ENCODE measurements around the gene TIPIN. TPM values are rescaled to one million over a fixed set of nuclear protein-coding genes. Genes with fewer than 3 reads are reported as not detected.
"Not testable (repeated sequence)": the region's sequence is repeated elsewhere in the genome, so short reads cannot be mapped to it uniquely, and the experiment has no call there.

TIPIN gene
- total RNA-seq, 1 experiment from 2014 or later, result 24.0 TPM

- in situ Hi-C loops (cut with HindIII; ENCODE audit: low pct_unique_long_range_greater_than_20kb, low sequenced_read_pairs), result no loop called here
- DNase-seq (ENCODE audit: low read depth, low spot score), result no peak
These were observed 31.5 kb upstream of the TIPIN start for GRCh38 chr15:66388043-66388363.

- peak; percentile 32 for DNase-seq (ENCODE audit: low read depth, low spot score)
- in situ Hi-C loops (cut with HindIII; ENCODE audit: low pct_unique_long_range_greater_than_20kb, low sequenced_read_pairs), result no loop called here
These were observed 30.9 kb upstream of the TIPIN start for GRCh38 chr15:66387163-66388042.

GRCh38 chr15:66386204-66387123 lies 30.0 kb upstream of the TIPIN start, which contains the start of gene MAP2K1:
MAP2K1 (plus strand) TSS chr15:66386912; CDS start chr15:66387348, 436 bp downstream.
- DNase-seq (ENCODE audit: low read depth, low spot score), result peak; percentile 95
- in situ Hi-C loops (cut with HindIII; ENCODE audit: low pct_unique_long_range_greater_than_20kb, low sequenced_read_pairs), result no loop called here

GRCh38 chr15:66381376-66381775 lies 24.9 kb upstream of the TIPIN start:
- in situ Hi-C loops (cut with HindIII; ENCODE audit: low pct_unique_long_range_greater_than_20kb, low sequenced_read_pairs), result not testable (repeated sequence)

GRCh38 chr15:66378814-66379430 lies 22.4 kb upstream of the TIPIN start:
- no peak for DNase-seq (ENCODE audit: low read depth, low spot score)
- in situ Hi-C loops (cut with HindIII; ENCODE audit: low pct_unique_long_range_greater_than_20kb, low sequenced_read_pairs), result no loop called here

More at GRCh38 chr15:66381376-66381775, 24.9 kb upstream of the TIPIN start:
- not testable (repeated sequence) for DNase-seq (ENCODE audit: low read depth, low spot score)

- in situ Hi-C loops (cut with HindIII; ENCODE audit: low pct_unique_long_range_greater_than_20kb, low sequenced_read_pairs), result no loop called here
- no peak for DNase-seq (ENCODE audit: low read depth, low spot score)
These were observed 17.7 kb upstream of the TIPIN start for GRCh38 chr15:66374179-66374578.

GRCh38 chr15:66369773-66370651 lies 13.5 kb upstream of the TIPIN start:
- in situ Hi-C loops (cut with HindIII; ENCODE audit: low pct_unique_long_range_greater_than_20kb, low sequenced_read_pairs), result no loop called here
- peak; percentile 13 for DNase-seq (ENCODE audit: low read depth, low spot score)

- DNase-seq (ENCODE audit: low read depth, low spot score), result no peak
- in situ Hi-C loops (cut with HindIII; ENCODE audit: low pct_unique_long_range_greater_than_20kb, low sequenced_read_pairs), result no loop called here
These were observed 8.6 kb upstream of the TIPIN start for GRCh38 chr15:66364944-66365528.

- DNase-seq (ENCODE audit: low read depth, low spot score), result no peak
- in situ Hi-C loops (cut with HindIII; ENCODE audit: low pct_unique_long_range_greater_than_20kb, low sequenced_read_pairs), result no loop called here
These were observed 6.3 kb upstream of the TIPIN start for GRCh38 chr15:66362776-66363175.

- in situ Hi-C loops (cut with HindIII; ENCODE audit: low pct_unique_long_range_greater_than_20kb, low sequenced_read_pairs), result not testable (repeated sequence)
These were observed 5.4 kb upstream of the TIPIN start for GRCh38 chr15:66361745-66362460.

GRCh38 chr15:66359740-66360139 lies 3.3 kb upstream of the TIPIN start:
- no peak for DNase-seq (ENCODE audit: low read depth, low spot score)
- in situ Hi-C loops (cut with HindIII; ENCODE audit: low pct_unique_long_range_greater_than_20kb, low sequenced_read_pairs), result no loop called here

More at GRCh38 chr15:66361745-66362460, 5.4 kb upstream of the TIPIN start:
- DNase-seq (ENCODE audit: low read depth, low spot score), result not testable (repeated sequence)

- DNase-seq (ENCODE audit: low read depth, low spot score), result no peak
These were observed 467 bp downstream of the TIPIN start for GRCh38 chr15:66356077-66356358.

GRCh38 chr15:66348530-66348929 lies 8.0 kb downstream of the TIPIN start:
- in situ Hi-C loops (cut with HindIII; ENCODE audit: low pct_unique_long_range_greater_than_20kb, low sequenced_read_pairs), result not testable (repeated sequence)

More at GRCh38 chr15:66356077-66356358, 467 bp downstream of the TIPIN start:
- in situ Hi-C loops (cut with HindIII; ENCODE audit: low pct_unique_long_range_greater_than_20kb, low sequenced_read_pairs), result no loop called here

GRCh38 chr15:66328771-66329170 lies 27.7 kb downstream of the TIPIN start:
- in situ Hi-C loops (cut with HindIII; ENCODE audit: low pct_unique_long_range_greater_than_20kb, low sequenced_read_pairs), result no loop called here
- DNase-seq (ENCODE audit: low read depth, low spot score), result no peak

More at GRCh38 chr15:66348530-66348929, 8.0 kb downstream of the TIPIN start:
- not testable (repeated sequence) for DNase-seq (ENCODE audit: low read depth, low spot score)

- in situ Hi-C loops (cut with HindIII; ENCODE audit: low pct_unique_long_range_greater_than_20kb, low sequenced_read_pairs), result no loop called here
- no peak for DNase-seq (ENCODE audit: low read depth, low spot score)
These were observed 28.7 kb downstream of the TIPIN start for GRCh38 chr15:66327736-66328135.

GRCh38 chr15:66326051-66326450 lies 30.4 kb downstream of the TIPIN start:
- in situ Hi-C loops (cut with HindIII; ENCODE audit: low pct_unique_long_range_greater_than_20kb, low sequenced_read_pairs), result no loop called here
- no peak for DNase-seq (ENCODE audit: low read depth, low spot score)
